DMS 273 (cell line): ENCODE results near the gene PPM1F.

Experiments used
- DNase-seq: peaks from one replicate; lab custom pipeline; 2025; ENCODE audit not compliant: unreplicated experiment; lab: John Stamatoyannopoulos, UW

The PPM1F gene

GRCh38 chr22:21975854-21976345, 23.3 kb upstream of the PPM1F start:
- DNase-seq = no peak

- DNase-seq = no peak
These were observed 22.6 kb upstream of the PPM1F start for GRCh38 chr22:21975273-21975672.

- DNase-seq = no peak
These were observed 21.5 kb upstream of the PPM1F start for GRCh38 chr22:21974058-21974649.

- DNase-seq = no peak
These were observed 20.2 kb upstream of the PPM1F start for GRCh38 chr22:21972806-21973205.

- peak; percentile 52 for DNase-seq
These were observed 19.7 kb upstream of the PPM1F start for GRCh38 chr22:21972293-21972779.

GRCh38 chr22:21971858-21972275, 19.2 kb upstream of the PPM1F start:
- no peak for DNase-seq

- no peak for DNase-seq
These were observed 18.4 kb upstream of the PPM1F start for GRCh38 chr22:21970800-21971617.

GRCh38 chr22:21970037-21970799, 17.6 kb upstream of the PPM1F start:
- DNase-seq = no peak

- DNase-seq = no peak
These were observed 15.9 kb upstream of the PPM1F start for GRCh38 chr22:21968452-21969129.

GRCh38 chr22:21967693-21968271, 15.1 kb upstream of the PPM1F start:
- DNase-seq = no peak

GRCh38 chr22:21966643-21967516, 14.2 kb upstream of the PPM1F start:
- no peak for DNase-seq

- no peak for DNase-seq
These were observed 13.2 kb upstream of the PPM1F start for GRCh38 chr22:21965762-21966288.

GRCh38 chr22:21964918-21965484, 12.4 kb upstream of the PPM1F start:
- DNase-seq = no peak

GRCh38 chr22:21964234-21964633, 11.6 kb upstream of the PPM1F start:
- DNase-seq = no peak

GRCh38 chr22:21963790-21964211, 11.2 kb upstream of the PPM1F start:
- no peak for DNase-seq

- DNase-seq = no peak
These were observed 10.6 kb upstream of the PPM1F start for GRCh38 chr22:21963286-21963685.

GRCh38 chr22:21962655-21962949, 10.0 kb upstream of the PPM1F start:
- no peak for DNase-seq

- peak; percentile 10 for DNase-seq
These were observed 9.4 kb upstream of the PPM1F start for GRCh38 chr22:21961886-21962654.
